A673 (cell line): ENCODE data around the gene CEACAM21. TPM values are rescaled to one million over a fixed set of nuclear protein-coding genes. Genes with fewer than 3 reads are reported as not detected.

Experiments used
- BruUV-seq: library from RNA; stranded (reverse); fragments of 400-500 nt; replicated peaks from 2 replicates; lab custom pipeline; 2021; lab: Mats Ljungman, UMichigan
- CTCF ChIA-PET: fragments of 300-600 bp; sonication (Branson Sonifier 250); formaldehyde crosslinking; loops from one replicate; lab custom pipeline; 2022; ENCODE audit warnings: antibody characterized with exemption; lab: Charles Lee
- POLR2A ChIA-PET: fragments of 300-600 bp; sonication (Branson Sonifier 250); formaldehyde crosslinking; loops from one replicate; lab custom pipeline; 2022; ENCODE audit warnings: antibody characterized with exemption; ENCODE audit not compliant: low non-redundant PET; lab: Charles Lee
- DNase-seq: peaks from one replicate; pipeline ENCODE4 v3.0.0-alpha.2; 2015; ENCODE audit warnings: low spot score
- H3K27ac ChIP-seq: fragments of 200-600 bp; sonication (generic); 2 replicates; pipeline ENCODE4 v1.5.1; 2016; ENCODE audit warnings: mixed run types, low read depth, mild to moderate bottlenecking, mixed read lengths, antibody characterized with exemption, low read length; ENCODE audit not compliant: poor library complexity, severe bottlenecking
- H3K27me3 ChIP-seq: fragments of 200-600 bp; sonication (generic); replicated peaks from 2 replicates; pipeline ENCODE4 v1.6.1; 2017; ENCODE audit warnings: mixed run types, low read depth, mild to moderate bottlenecking, mixed read lengths, antibody characterized with exemption, low read length; ENCODE audit not compliant: insufficient read depth, poor library complexity
- H3K36me3 ChIP-seq: fragments of 200-600 bp; sonication (generic); 2 replicates; pipeline ENCODE4 v1.6.1; 2016; ENCODE audit warnings: mixed run types, mild to moderate bottlenecking, mixed read lengths, antibody characterized with exemption, low read length; ENCODE audit not compliant: insufficient read depth, poor library complexity, severe bottlenecking
- H3K4me1 ChIP-seq: fragments of 200-600 bp; sonication (generic); 2 replicates; pipeline ENCODE4 v1.6.1; 2017; ENCODE audit warnings: mixed run types, mild to moderate bottlenecking, mixed read lengths, antibody characterized with exemption, low read length; ENCODE audit not compliant: insufficient read depth, poor library complexity, severe bottlenecking
- H3K4me3 ChIP-seq: fragments of 200-600 bp; sonication (generic); 2 replicates; pipeline ENCODE4 v1.5.1; 2016; ENCODE audit warnings: low read depth, mixed run types, mild to moderate bottlenecking, mixed read lengths, low read length; ENCODE audit not compliant: poor library complexity, severe bottlenecking
- H3K9me3 ChIP-seq: fragments of 200-600 bp; sonication (generic); 2 replicates; pipeline ENCODE4 v1.6.1; 2016; ENCODE audit warnings: mixed run types, low read depth, mild to moderate bottlenecking, mixed read lengths, antibody characterized with exemption, low read length; ENCODE audit not compliant: poor library complexity, severe bottlenecking
- CTCF ChIP-seq: fragments of 300-800, 200-600 bp; sonication (generic); conservative IDR thresholded peaks from 2 replicates; pipeline ENCODE4 v1.5.1; 2017; ENCODE audit warnings: low read depth, mild to moderate bottlenecking, antibody characterized with exemption, low read length, moderate library complexity, mixed read lengths
- EZH2 ChIP-seq: fragments of 200-600 bp; sonication (generic); IDR thresholded peaks from 2 replicates; pipeline ENCODE4 v1.6.1; 2017; ENCODE audit warnings: borderline replicate concordance, low read depth, mild to moderate bottlenecking, mixed read lengths, antibody characterized with exemption, low read length; ENCODE audit not compliant: poor library complexity, severe bottlenecking
- intact Hi-C: fragments of 100-400 bp; cut with micrococcal nuclease; formaldehyde crosslinking; loops from one replicate; pipeline ENCODE4 v1.10.0; 2022; ENCODE audit not compliant: unreplicated experiment
- total RNA-seq: library from RNA; stranded (reverse); gene quantifications from 2 replicates; pipeline ENCODE4 v1.2.3, GENCODE V29; 2021

The CEACAM21 gene
- total RNA-seq, 1 experiment from 2014 or later = 4.3 TPM

DNA sequence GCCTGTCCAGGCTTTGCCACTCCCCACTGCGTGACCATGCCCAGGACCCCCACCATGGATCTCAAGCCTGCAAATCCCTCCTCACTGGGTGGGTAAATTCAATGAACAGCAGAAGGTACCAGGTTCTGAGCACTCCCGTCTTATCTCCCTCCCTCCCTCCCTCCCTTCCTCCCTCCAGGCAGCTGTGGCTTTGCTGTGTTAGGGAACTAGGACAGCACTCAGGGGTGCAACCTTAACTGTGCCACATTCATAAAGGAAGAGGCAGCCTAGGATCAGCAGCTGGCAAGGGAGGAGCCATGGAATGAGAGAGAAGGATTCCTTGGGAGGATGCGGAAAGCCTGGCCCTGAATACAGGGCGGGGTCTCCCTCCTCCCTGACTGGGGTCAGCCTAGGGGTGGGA lies 45.3 kb downstream of the CEACAM21 start:
- no peak for DNase-seq
- ChIA-PET POLR2A (no interaction called here), CTCF (no interaction called here)
- no peak overlapping the region for H3K4me3 ChIP-seq
- no TSS peak for BruUV-seq
- no peak for TF ChIP-seq CTCF
- no peak for TF ChIP-seq EZH2
- no peaks in the 10 kb centered on the region for H3K9me3 ChIP-seq
- H3K27ac ChIP-seq = no peak overlapping the region
- intact Hi-C loops = no loop called here
- H3K36me3 ChIP-seq = no peaks in the 10 kb centered on the region
- H3K27me3 ChIP-seq = no peaks in the 10 kb centered on the region
- H3K4me1 ChIP-seq = no peaks in the 10 kb centered on the region

GRCh38 chr19:41621654-41622053 lies 45.7 kb downstream of the CEACAM21 start:
- no peaks in the 10 kb centered on the region for H3K4me1 ChIP-seq
- TF ChIP-seq EZH2 (no peak), CTCF (no peak)
- H3K9me3 ChIP-seq = no peaks in the 10 kb centered on the region
- BruUV-seq = no TSS peak
- DNase-seq = no peak
- no peaks in the 10 kb centered on the region for H3K27me3 ChIP-seq
- no peak overlapping the region for H3K27ac ChIP-seq
- intact Hi-C loops = no loop called here
- no peaks in the 10 kb centered on the region for H3K36me3 ChIP-seq
- ChIA-PET CTCF (no interaction called here), POLR2A (no interaction called here)
- H3K4me3 ChIP-seq = no peak overlapping the region

- no TSS peak for BruUV-seq
- TF ChIP-seq CTCF (no peak), EZH2 (no peak)
- no peak overlapping the region for H3K27ac ChIP-seq
- POLR2A ChIA-PET = no interaction called here
- no peaks in the 10 kb centered on the region for H3K9me3 ChIP-seq
- peaks cover 5% of the 10 kb centered on the region for H3K27me3 ChIP-seq
- H3K4me1 ChIP-seq = no peaks in the 10 kb centered on the region
- H3K4me3 ChIP-seq = no peak overlapping the region
- CTCF ChIA-PET = no interaction called here
- intact Hi-C loops = no loop called here
- no peaks in the 10 kb centered on the region for H3K36me3 ChIP-seq
- no peak for DNase-seq
Measured at GRCh38 chr19:41623360-41623759, 47.4 kb downstream of the CEACAM21 start.
